ENCODE measurements around the gene RAD9B. TPM values are rescaled to one million over a fixed set of nuclear protein-coding genes. Genes with fewer than 3 reads are reported as not detected.
"Not testable (repeated sequence)": the region's sequence is repeated elsewhere in the genome, so short reads cannot be mapped to it uniquely, and the experiment has no call there.

RAD9B gene
- total RNA-seq, 5 donors from 2014 or later (not counting 1 experiment from before 2014, with no cell fraction given), result 0.18 to 1.6 (median 0.74) TPM; not detected in 1

GRCh38 chr12:110545259-110545658 lies 43.1 kb downstream of the RAD9B start:
- Mint-ChIP-seq H3K36me3 (peaks cover 40% of the 10 kb centered on the region), H3K4me1 (peaks cover 33 to 46% (median 37%) of the 10 kb centered on the region in 3 donors)
- H3K27me3 Mint-ChIP-seq; H3K27ac Mint-ChIP-seq; H3K9me3 Mint-ChIP-seq; H3K27me3 ChIP-seq (replicated peaks in 1 of 2; ENCODE audit: control insufficient read depth in 2 of 2, extremely low read depth in 1 of 2, insufficient read depth in 2 of 2, low read length in 1 of 2); H3K27ac ChIP-seq (ENCODE audit: low read length); H3K4me3 Mint-ChIP-seq; POLR2A ChIA-PET; DNase-seq; H3K9me3 ChIP-seq; CTCF ChIA-PET; H3K4me3 ChIP-seq (ENCODE audit: control insufficient read depth in 1 of 2, extremely low read depth in 1 of 2, low read length in 1 of 2); ATAC-seq (replicated peaks in 1 of 4); H3K4me1 ChIP-seq (ENCODE audit: control insufficient read depth in 1 of 2, extremely low read depth in 1 of 2, insufficient read depth in 2 of 2, low read length in 2 of 2): not testable (repeated sequence)
- peaks cover 2 to 41% of the 10 kb centered on the region in 2 donors for H3K36me3 ChIP-seq (ENCODE audit: control insufficient read depth in 2 of 2, extremely low read depth in 1 of 2, insufficient read depth in 1 of 2, low read length in 1 of 2)
- no CpG with 5 or more reads among the region's 4 CpGs for WGBS (ENCODE audit: insufficient coverage)

DNA sequence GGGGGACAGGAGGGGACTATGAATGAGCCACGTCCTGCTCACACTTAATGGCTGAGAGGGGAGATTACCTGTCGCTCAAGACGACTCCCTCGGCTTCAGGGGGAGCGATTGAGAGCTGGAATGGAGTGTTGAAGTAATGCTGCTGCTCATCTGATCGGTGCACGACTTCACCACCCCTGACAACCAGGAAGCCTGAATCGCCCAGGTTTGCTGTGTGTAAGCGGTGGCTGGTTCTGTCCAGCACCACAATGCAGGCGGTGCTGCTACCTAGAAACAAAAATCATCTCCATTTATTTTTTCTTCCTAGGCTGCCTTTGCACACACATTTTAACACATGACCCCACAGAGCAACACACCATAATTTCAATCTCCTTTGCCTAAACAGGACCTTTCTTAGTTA lies 43.7 kb downstream of the RAD9B start:
- POLR2A ChIA-PET, result no interaction called here
- peaks cover 44% of the 10 kb centered on the region for H3K36me3 Mint-ChIP-seq

DNA sequence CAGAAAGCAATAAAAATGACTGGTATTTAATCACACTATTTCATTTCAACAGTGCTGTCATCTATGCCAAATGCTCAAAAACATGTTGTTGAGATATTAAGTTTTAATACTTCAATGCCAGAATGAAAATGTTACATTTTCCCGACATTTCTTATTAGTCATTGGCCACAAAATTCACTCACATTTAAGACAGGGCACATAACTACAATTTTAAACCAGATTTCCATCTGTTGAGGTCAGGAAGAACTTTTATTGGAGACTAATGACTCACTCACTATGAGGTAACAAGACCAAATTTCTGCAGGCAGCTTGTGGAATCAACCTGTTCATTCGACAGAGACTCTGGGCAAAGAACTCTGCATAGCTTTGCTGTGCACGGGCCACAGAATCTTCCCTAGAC lies 44.2 kb downstream of the RAD9B start:
- DNase-seq, result no peak
- no peak overlapping the region for H3K4me3 Mint-ChIP-seq

More for the DNA sequence above, 43.7 kb downstream of the RAD9B start:
- Histone ChIP-seq H3K4me1 (ENCODE audit: control insufficient read depth in 1 of 2, extremely low read depth in 1 of 2, insufficient read depth in 2 of 2, low read length in 2 of 2) (peaks cover 0 to 4% of the 10 kb centered on the region in 2 experiments), H3K4me3 (ENCODE audit: control insufficient read depth in 1 of 2, extremely low read depth in 1 of 2, low read length in 1 of 2) (no peak overlapping the region), H3K27ac (ENCODE audit: low read length) (no peak overlapping the region), H3K9me3 (no peaks in the 10 kb centered on the region), H3K36me3 (ENCODE audit: control insufficient read depth in 2 of 2, extremely low read depth in 1 of 2, insufficient read depth in 1 of 2, low read length in 1 of 2) (peaks cover 2 to 42% of the 10 kb centered on the region in 2 donors), H3K27me3 (replicated peaks in 1 of 2; ENCODE audit: control insufficient read depth in 2 of 2, extremely low read depth in 1 of 2, insufficient read depth in 2 of 2, low read length in 1 of 2) (no peaks in the 10 kb centered on the region)
- no peaks in the 10 kb centered on the region for H3K27me3 Mint-ChIP-seq
- peaks cover 33 to 49% (median 38%) of the 10 kb centered on the region in 3 donors for H3K4me1 Mint-ChIP-seq
- no peak for ATAC-seq (replicated peaks in 1 of 4)
- H3K27ac Mint-ChIP-seq, result no peak overlapping the region
- no peaks in the 10 kb centered on the region for H3K9me3 Mint-ChIP-seq
- DNase-seq, result no peak
- CTCF ChIA-PET, result no interaction called here
- H3K4me3 Mint-ChIP-seq, result no peak overlapping the region
- WGBS (ENCODE audit: insufficient coverage), result 96% methylated on average over 5 of the region's 10 CpGs

GRCh38 chr12:110547090-110547489 lies 45.0 kb downstream of the RAD9B start:
- peaks cover 49% of the 10 kb centered on the region for H3K36me3 Mint-ChIP-seq
- peaks cover 39 to 53% (median 46%) of the 10 kb centered on the region in 3 donors for H3K4me1 Mint-ChIP-seq
- H3K9me3 Mint-ChIP-seq, result no peaks in the 10 kb centered on the region
- ChIA-PET POLR2A (no interaction called here), CTCF (interaction anchor here in 1 of 2 donors (0.5 kb wide), 1 partner anchor 58 kb away, joined by 5 read pairs; no protein-coding TSS in a partner anchor)
- Histone ChIP-seq H3K9me3 (no peaks in the 10 kb centered on the region), H3K36me3 (ENCODE audit: control insufficient read depth in 2 of 2, extremely low read depth in 1 of 2, insufficient read depth in 1 of 2, low read length in 1 of 2) (peaks cover 2 to 45% of the 10 kb centered on the region in 2 donors), H3K4me3 (ENCODE audit: control insufficient read depth in 1 of 2, extremely low read depth in 1 of 2, low read length in 1 of 2) (no peak overlapping the region), H3K27me3 (replicated peaks in 1 of 2; ENCODE audit: control insufficient read depth in 2 of 2, extremely low read depth in 1 of 2, insufficient read depth in 2 of 2, low read length in 1 of 2) (no peaks in the 10 kb centered on the region), H3K27ac (ENCODE audit: low read length) (no peak overlapping the region), H3K4me1 (ENCODE audit: control insufficient read depth in 1 of 2, extremely low read depth in 1 of 2, insufficient read depth in 2 of 2, low read length in 2 of 2) (peaks cover 0 to 4% of the 10 kb centered on the region in 2 experiments)
- H3K27me3 Mint-ChIP-seq, result no peaks in the 10 kb centered on the region
- no peak overlapping the region for H3K27ac Mint-ChIP-seq
- no peak for ATAC-seq (replicated peaks in 1 of 4)
- DNase-seq, result no peak
- H3K4me3 Mint-ChIP-seq, result no peak overlapping the region
- 100% methylated on average over 1 of the region's 2 CpGs for WGBS (ENCODE audit: insufficient coverage)

More for the DNA sequence above, 44.2 kb downstream of the RAD9B start:
- H3K36me3 ChIP-seq (ENCODE audit: control insufficient read depth in 2 of 2, extremely low read depth in 1 of 2, insufficient read depth in 1 of 2, low read length in 1 of 2), result peaks cover 2 to 46% of the 10 kb centered on the region in 2 donors
- no peak overlapping the region for H3K4me3 ChIP-seq (ENCODE audit: control insufficient read depth in 1 of 2, extremely low read depth in 1 of 2, low read length in 1 of 2)
- no peak for ATAC-seq (replicated peaks in 1 of 4)
- Mint-ChIP-seq H3K4me1 (peaks cover 33 to 50% (median 39%) of the 10 kb centered on the region in 3 donors), H3K36me3 (peaks cover 46% of the 10 kb centered on the region), H3K27ac (peak overlapping the region in 1 of 2 donors; percentile 44), H3K27me3 (no peaks in the 10 kb centered on the region), H3K9me3 (no peaks in the 10 kb centered on the region)
- H3K27me3 ChIP-seq (replicated peaks in 1 of 2; ENCODE audit: control insufficient read depth in 2 of 2, extremely low read depth in 1 of 2, insufficient read depth in 2 of 2, low read length in 1 of 2), result no peaks in the 10 kb centered on the region
- ChIA-PET CTCF (interaction anchor here in 1 of 2 donors (0.5 kb wide), 1 partner anchor 59 kb away, joined by 5 read pairs; no protein-coding TSS in a partner anchor), POLR2A (no interaction called here)
- no peak overlapping the region for H3K27ac ChIP-seq (ENCODE audit: low read length)
- WGBS (ENCODE audit: insufficient coverage), result 50% methylated on average over 1 of the region's 3 CpGs
- no peaks in the 10 kb centered on the region for H3K9me3 ChIP-seq
- H3K4me1 ChIP-seq (ENCODE audit: control insufficient read depth in 1 of 2, extremely low read depth in 1 of 2, insufficient read depth in 2 of 2, low read length in 2 of 2), result peaks cover 0 to 4% of the 10 kb centered on the region in 2 experiments

- H3K4me1 ChIP-seq (ENCODE audit: control insufficient read depth in 1 of 2, extremely low read depth in 1 of 2, insufficient read depth in 2 of 2, low read length in 2 of 2), result peaks cover 0 to 14% of the 10 kb centered on the region in 2 experiments
- DNase-seq (no peak), ATAC-seq (replicated peaks in 1 of 4) (no peak)
- H3K36me3 ChIP-seq (ENCODE audit: control insufficient read depth in 2 of 2, extremely low read depth in 1 of 2, insufficient read depth in 1 of 2, low read length in 1 of 2), result peaks cover 0 to 38% of the 10 kb centered on the region in 2 donors
- no peak overlapping the region for H3K27ac ChIP-seq (ENCODE audit: low read length)
- no peak overlapping the region for H3K27ac Mint-ChIP-seq
- POLR2A ChIA-PET, result no interaction called here
- CTCF ChIA-PET, result interaction anchor here (0.5 to 2.3 kb wide), 6 partner anchors 11 to 78 kb away, joined by 3 to 30 read pairs (median 8); no protein-coding TSS in a partner anchor
- H3K4me3 ChIP-seq (ENCODE audit: control insufficient read depth in 1 of 2, extremely low read depth in 1 of 2, low read length in 1 of 2), result no peak overlapping the region
- H3K9me3 Mint-ChIP-seq, result no peaks in the 10 kb centered on the region
- H3K27me3 Mint-ChIP-seq, result no peaks in the 10 kb centered on the region
- H3K4me1 Mint-ChIP-seq, result peaks cover 38 to 49% (median 42%) of the 10 kb centered on the region in 3 donors
- H3K9me3 ChIP-seq, result no peaks in the 10 kb centered on the region
- peaks cover 41% of the 10 kb centered on the region for H3K36me3 Mint-ChIP-seq
- no peak overlapping the region for H3K4me3 Mint-ChIP-seq
- no peaks in the 10 kb centered on the region for H3K27me3 ChIP-seq (replicated peaks in 1 of 2; ENCODE audit: control insufficient read depth in 2 of 2, extremely low read depth in 1 of 2, insufficient read depth in 2 of 2, low read length in 1 of 2)
- WGBS (ENCODE audit: insufficient coverage), result 88% methylated on average over 3 of the region's 7 CpGs
Observed at GRCh38 chr12:110548678-110549077, 46.5 kb downstream of the RAD9B start.

DNA sequence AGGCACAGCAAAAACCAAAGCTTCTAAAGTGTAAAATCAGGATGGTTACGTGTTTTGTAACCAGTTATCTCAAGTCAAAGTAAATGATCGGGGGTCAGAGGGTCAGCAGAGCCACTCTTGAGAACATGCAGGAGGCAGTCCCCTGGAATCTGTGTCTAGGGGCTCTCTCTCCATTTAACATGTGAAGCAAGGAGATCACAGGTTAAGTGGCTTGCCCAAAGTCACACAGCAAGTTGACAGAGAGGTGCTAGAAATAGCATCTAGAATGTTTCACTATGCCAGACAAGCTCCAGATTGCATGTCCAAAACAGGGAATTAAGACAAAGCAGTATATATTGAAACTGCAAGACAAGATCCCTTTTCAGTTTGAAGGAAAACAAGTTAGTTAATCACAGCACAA lies 47.6 kb downstream of the RAD9B start:
- Mint-ChIP-seq H3K27ac (peak overlapping the region in 1 of 2 donors; percentile 39), H3K36me3 (peaks cover 40% of the 10 kb centered on the region), H3K27me3 (no peaks in the 10 kb centered on the region), H3K9me3 (no peaks in the 10 kb centered on the region), H3K4me1 (peaks cover 41 to 49% (median 44%) of the 10 kb centered on the region in 3 donors), H3K4me3 (no peak overlapping the region)
- Histone ChIP-seq H3K4me1 (ENCODE audit: control insufficient read depth in 1 of 2, extremely low read depth in 1 of 2, insufficient read depth in 2 of 2, low read length in 2 of 2) (peaks cover 0 to 12% of the 10 kb centered on the region in 2 experiments), H3K27me3 (replicated peaks in 1 of 2; ENCODE audit: control insufficient read depth in 2 of 2, extremely low read depth in 1 of 2, insufficient read depth in 2 of 2, low read length in 1 of 2) (no peaks in the 10 kb centered on the region), H3K4me3 (ENCODE audit: control insufficient read depth in 1 of 2, extremely low read depth in 1 of 2, low read length in 1 of 2) (no peak overlapping the region), H3K36me3 (ENCODE audit: control insufficient read depth in 2 of 2, extremely low read depth in 1 of 2, insufficient read depth in 1 of 2, low read length in 1 of 2) (peaks cover 0 to 34% of the 10 kb centered on the region in 2 donors), H3K9me3 (no peaks in the 10 kb centered on the region), H3K27ac (ENCODE audit: low read length) (no peak overlapping the region)
- ATAC-seq (replicated peaks in 1 of 4), result no peak
- WGBS (ENCODE audit: insufficient coverage), result 87% methylated on average over 2 of the region's 2 CpGs
- no peak for DNase-seq
- POLR2A ChIA-PET, result interaction anchor here in 1 of 2 donors (0.5 kb wide), 1 partner anchor 65 kb away, joined by 3 read pairs; no protein-coding TSS in a partner anchor
- CTCF ChIA-PET, result interaction anchor here (0.7 to 2.3 kb wide), 7 partner anchors 9 to 100 kb away, joined by 3 to 30 read pairs (median 3); partner anchors contain the start of gene ARPC3 (in 1 of the 2)

Measured in T-cell (primary cell).